Measurements from ENCODE around the gene KCNMB4.

Gene KCNMB4

DNA sequence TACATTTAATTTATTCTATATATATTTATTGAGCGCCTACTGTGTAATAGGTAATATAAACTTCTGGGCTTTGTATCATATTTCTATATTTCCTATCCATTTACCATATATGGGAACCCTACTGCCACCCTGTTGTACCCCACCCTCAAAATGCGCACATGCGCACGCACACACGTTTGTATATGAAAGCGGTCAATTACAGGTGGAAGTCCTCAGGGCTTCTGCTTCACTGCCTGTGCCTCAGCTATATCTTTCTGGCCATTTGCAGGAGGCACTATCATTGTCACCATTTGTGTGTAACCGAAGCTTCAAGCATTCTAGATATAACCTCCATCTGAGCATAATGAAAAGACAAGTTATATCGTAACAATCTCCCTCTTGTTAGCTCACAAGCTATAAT lies 31.3 kb upstream of the KCNMB4 start:
- Histone ChIP-seq H3K27ac (ENCODE audit: low read length) (no peak overlapping the region), H2AFZ (ENCODE audit: low read depth, low read length) (no peak overlapping the region), H3K27me3 (ENCODE audit: insufficient read depth, low read length, poor library complexity) (no peaks in the 10 kb centered on the region), H3K4me2 (ENCODE audit: insufficient read depth, low read length) (no peak overlapping the region), H3K4me3 (ENCODE audit: low read depth in 1 of 2, low read length in 2 of 2) (no peak overlapping the region), H3K9ac (ENCODE audit: low read depth, low read length) (no peak overlapping the region), H3K36me3 (ENCODE audit: insufficient read depth, low read length) (peaks cover 57% of the 10 kb centered on the region), H3K9me3 (ENCODE audit: insufficient read depth, low read length, severe bottlenecking) (no peaks in the 10 kb centered on the region), H4K20me1 (ENCODE audit: insufficient read depth, low read length) (no peaks in the 10 kb centered on the region; the same call in 1 of the 2 replicates), H3K79me2 (ENCODE audit: insufficient read depth, low read length) (peaks cover 20% of the 10 kb centered on the region; the same call in 1 of the 2 replicates), H3K4me1 (ENCODE audit: insufficient read depth, low read length) (no peaks in the 10 kb centered on the region)
- DNase-seq (no peak), ATAC-seq (ENCODE audit: insufficient read depth, low read depth) (no peak)
- TF ChIP-seq EZH2 (IDR thresholded peaks at IDR 0.05; ENCODE audit: borderline replicate concordance, low read depth, low read length, severe bottlenecking) = no peak
- TF ChIP-seq, protein P1, sequence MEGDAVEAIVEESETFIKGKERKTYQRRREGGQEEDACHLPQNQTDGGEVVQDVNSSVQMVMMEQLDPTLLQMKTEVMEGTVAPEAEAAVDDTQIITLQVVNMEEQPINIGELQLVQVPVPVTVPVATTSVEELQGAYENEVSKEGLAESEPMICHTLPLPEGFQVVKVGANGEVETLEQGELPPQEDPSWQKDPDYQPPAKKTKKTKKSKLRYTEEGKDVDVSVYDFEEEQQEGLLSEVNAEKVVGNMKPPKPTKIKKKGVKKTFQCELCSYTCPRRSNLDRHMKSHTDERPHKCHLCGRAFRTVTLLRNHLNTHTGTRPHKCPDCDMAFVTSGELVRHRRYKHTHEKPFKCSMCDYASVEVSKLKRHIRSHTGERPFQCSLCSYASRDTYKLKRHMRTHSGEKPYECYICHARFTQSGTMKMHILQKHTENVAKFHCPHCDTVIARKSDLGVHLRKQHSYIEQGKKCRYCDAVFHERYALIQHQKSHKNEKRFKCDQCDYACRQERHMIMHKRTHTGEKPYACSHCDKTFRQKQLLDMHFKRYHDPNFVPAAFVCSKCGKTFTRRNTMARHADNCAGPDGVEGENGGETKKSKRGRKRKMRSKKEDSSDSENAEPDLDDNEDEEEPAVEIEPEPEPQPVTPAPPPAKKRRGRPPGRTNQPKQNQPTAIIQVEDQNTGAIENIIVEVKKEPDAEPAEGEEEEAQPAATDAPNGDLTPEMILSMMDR (IDR thresholded peaks at IDR 0.05; ENCODE audit: borderline replicate concordance, extremely low read depth, low read length, poor library complexity, severe bottlenecking) = no peak

GRCh38 chr12:70338531-70338930 lies 27.6 kb upstream of the KCNMB4 start:
- H3K79me2 ChIP-seq (ENCODE audit: insufficient read depth, low read length) = peaks cover 2% of the 10 kb centered on the region; the same call in 1 of the 2 replicates
- TF ChIP-seq, protein P1 (IDR thresholded peaks at IDR 0.05; ENCODE audit: borderline replicate concordance, extremely low read depth, low read length, poor library complexity, severe bottlenecking) = no peak
- no peak for TF ChIP-seq EZH2 (IDR thresholded peaks at IDR 0.05; ENCODE audit: borderline replicate concordance, low read depth, low read length, severe bottlenecking)
- no peaks in the 10 kb centered on the region for H3K4me1 ChIP-seq (ENCODE audit: insufficient read depth, low read length)
- DNase-seq (no peak), ATAC-seq (ENCODE audit: insufficient read depth, low read depth) (no peak)
- no peaks in the 10 kb centered on the region for H4K20me1 ChIP-seq (ENCODE audit: insufficient read depth, low read length)
- H3K27ac ChIP-seq (ENCODE audit: low read length) = no peak overlapping the region
- no peak overlapping the region for H3K4me3 ChIP-seq (ENCODE audit: low read depth in 1 of 2, low read length in 2 of 2)
- no peak overlapping the region for H3K9ac ChIP-seq (ENCODE audit: low read depth, low read length)
- no peaks in the 10 kb centered on the region for H3K27me3 ChIP-seq (ENCODE audit: insufficient read depth, low read length, poor library complexity)
- H3K9me3 ChIP-seq (ENCODE audit: insufficient read depth, low read length, severe bottlenecking) = no peaks in the 10 kb centered on the region
- H3K36me3 ChIP-seq (ENCODE audit: insufficient read depth, low read length) = peaks cover 82% of the 10 kb centered on the region
- H2AFZ ChIP-seq (ENCODE audit: low read depth, low read length) = no peak overlapping the region
- no peak overlapping the region for H3K4me2 ChIP-seq (ENCODE audit: insufficient read depth, low read length)

- Histone ChIP-seq H3K27me3 (ENCODE audit: insufficient read depth, low read length, poor library complexity) (no peaks in the 10 kb centered on the region), H3K27ac (ENCODE audit: low read length) (no peak overlapping the region), H3K9ac (ENCODE audit: low read depth, low read length) (no peak overlapping the region), H3K4me2 (ENCODE audit: insufficient read depth, low read length) (no peak overlapping the region), H2AFZ (ENCODE audit: low read depth, low read length) (no peak overlapping the region), H3K79me2 (ENCODE audit: insufficient read depth, low read length) (no peaks in the 10 kb centered on the region), H3K4me3 (ENCODE audit: low read depth in 1 of 2, low read length in 2 of 2) (no peak overlapping the region), H3K36me3 (ENCODE audit: insufficient read depth, low read length) (peaks cover 40% of the 10 kb centered on the region), H4K20me1 (ENCODE audit: insufficient read depth, low read length) (no peaks in the 10 kb centered on the region; the same call in 1 of the 2 replicates), H3K9me3 (ENCODE audit: insufficient read depth, low read length, severe bottlenecking) (no peaks in the 10 kb centered on the region), H3K4me1 (ENCODE audit: insufficient read depth, low read length) (no peaks in the 10 kb centered on the region)
- DNase-seq = no peak
- TF ChIP-seq EZH2 (IDR thresholded peaks at IDR 0.05; ENCODE audit: borderline replicate concordance, low read depth, low read length, severe bottlenecking) = no peak
- TF ChIP-seq, protein P1 (IDR thresholded peaks at IDR 0.05; ENCODE audit: borderline replicate concordance, extremely low read depth, low read length, poor library complexity, severe bottlenecking) = no peak
- no peak for ATAC-seq (ENCODE audit: insufficient read depth, low read depth)
Measured at GRCh38 chr12:70351076-70351475, 15.0 kb upstream of the KCNMB4 start.

All from DND-41 (cell line).